Measurements from ENCODE around the gene HSPA13.

The HSPA13 gene

DNA sequence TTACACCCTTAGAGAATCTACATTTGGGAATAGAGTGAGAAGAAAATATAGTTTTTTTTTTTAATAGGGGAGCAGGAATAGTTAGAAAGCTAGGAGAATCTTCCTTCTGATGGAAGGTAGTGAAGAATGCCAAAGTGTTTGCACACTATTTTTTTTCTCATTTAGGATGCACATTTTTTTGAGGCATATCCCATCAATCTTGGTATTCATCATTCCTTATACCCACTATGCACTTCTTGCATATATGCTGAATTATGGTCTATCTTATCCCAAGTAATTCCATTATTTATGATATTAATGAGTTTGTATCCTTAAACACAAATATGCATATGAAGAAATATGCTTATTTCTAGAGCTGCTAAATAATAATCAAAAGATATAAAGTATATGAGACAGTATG lies 28.4 kb downstream of the HSPA13 start:
- Histone ChIP-seq H3K27ac (ENCODE audit: extremely low read depth, low read depth, low read length) (no peak overlapping the region), H3K4me3 (ENCODE audit: low read depth, low read length) (no peak overlapping the region), H3K4me1 (ENCODE audit: control insufficient read depth, insufficient read depth, low read length) (0 out of 2 replicates have a peak, but pooled peaks cover 4% of the 10 kb centered on the region), H3K36me3 (ENCODE audit: control insufficient read depth in 2 of 2, insufficient read depth in 1 of 2, low read length in 2 of 2) (no peaks in the 10 kb centered on the region), H3K9me3 (ENCODE audit: control insufficient read depth, insufficient read depth, low read depth, low read length) (no peaks in the 10 kb centered on the region)
- ChIA-PET CTCF (no interaction called here), POLR2A (no interaction called here)
- TF ChIP-seq ZNF76 (tag by site-specific recombination; IDR thresholded peaks at IDR 0.05; ENCODE audit: borderline replicate concordance, low read depth) (no peak), ZFP3 (tag by site-specific recombination; IDR thresholded peaks at IDR 0.05; ENCODE audit: low read depth) (no peak)

DNA sequence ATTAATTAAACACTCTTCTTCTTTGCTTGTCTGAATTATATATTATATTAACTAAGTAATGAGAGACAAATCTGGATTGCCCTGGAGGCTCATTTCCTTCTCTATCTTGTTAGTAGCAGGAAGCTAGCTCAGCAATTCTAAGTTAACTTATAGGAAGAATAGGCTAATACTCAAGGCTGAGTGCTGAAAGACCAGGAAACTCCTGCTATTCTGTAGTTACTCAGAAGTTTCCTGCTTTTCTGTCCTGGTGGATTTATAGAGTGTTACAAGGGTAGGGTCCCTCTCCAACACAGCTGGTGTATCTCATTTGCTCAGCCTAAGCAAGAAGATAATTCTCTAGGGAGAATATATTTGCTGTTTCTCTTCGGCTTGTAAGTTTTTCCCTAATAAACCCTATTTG lies 29.2 kb downstream of the HSPA13 start:
- ChIA-PET POLR2A (no interaction called here), CTCF (no interaction called here)
- H3K4me1 ChIP-seq (ENCODE audit: control insufficient read depth, insufficient read depth, low read length), result 0 out of 2 replicates have a peak, but pooled peaks cover 2% of the 10 kb centered on the region
- H3K36me3 ChIP-seq (ENCODE audit: control insufficient read depth in 2 of 2, insufficient read depth in 1 of 2, low read length in 2 of 2), result no peaks in the 10 kb centered on the region
- H3K27ac ChIP-seq (ENCODE audit: extremely low read depth, low read depth, low read length), result no peak overlapping the region
- TF ChIP-seq, protein P1, sequence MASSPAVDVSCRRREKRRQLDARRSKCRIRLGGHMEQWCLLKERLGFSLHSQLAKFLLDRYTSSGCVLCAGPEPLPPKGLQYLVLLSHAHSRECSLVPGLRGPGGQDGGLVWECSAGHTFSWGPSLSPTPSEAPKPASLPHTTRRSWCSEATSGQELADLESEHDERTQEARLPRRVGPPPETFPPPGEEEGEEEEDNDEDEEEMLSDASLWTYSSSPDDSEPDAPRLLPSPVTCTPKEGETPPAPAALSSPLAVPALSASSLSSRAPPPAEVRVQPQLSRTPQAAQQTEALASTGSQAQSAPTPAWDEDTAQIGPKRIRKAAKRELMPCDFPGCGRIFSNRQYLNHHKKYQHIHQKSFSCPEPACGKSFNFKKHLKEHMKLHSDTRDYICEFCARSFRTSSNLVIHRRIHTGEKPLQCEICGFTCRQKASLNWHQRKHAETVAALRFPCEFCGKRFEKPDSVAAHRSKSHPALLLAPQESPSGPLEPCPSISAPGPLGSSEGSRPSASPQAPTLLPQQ (tag by site-specific recombination; IDR thresholded peaks at IDR 0.05), result no peak
- TF ChIP-seq ZNF843 (tag by site-specific recombination; IDR thresholded peaks at IDR 0.05), result no peak
- TF ChIP-seq ZNF585B (tag by site-specific recombination; IDR thresholded peaks at IDR 0.05), result no peak
- TF ChIP-seq ZNF560 (tag by site-specific recombination; IDR thresholded peaks at IDR 0.05; ENCODE audit: borderline replicate concordance), result no peak
- TF ChIP-seq, protein P2, sequence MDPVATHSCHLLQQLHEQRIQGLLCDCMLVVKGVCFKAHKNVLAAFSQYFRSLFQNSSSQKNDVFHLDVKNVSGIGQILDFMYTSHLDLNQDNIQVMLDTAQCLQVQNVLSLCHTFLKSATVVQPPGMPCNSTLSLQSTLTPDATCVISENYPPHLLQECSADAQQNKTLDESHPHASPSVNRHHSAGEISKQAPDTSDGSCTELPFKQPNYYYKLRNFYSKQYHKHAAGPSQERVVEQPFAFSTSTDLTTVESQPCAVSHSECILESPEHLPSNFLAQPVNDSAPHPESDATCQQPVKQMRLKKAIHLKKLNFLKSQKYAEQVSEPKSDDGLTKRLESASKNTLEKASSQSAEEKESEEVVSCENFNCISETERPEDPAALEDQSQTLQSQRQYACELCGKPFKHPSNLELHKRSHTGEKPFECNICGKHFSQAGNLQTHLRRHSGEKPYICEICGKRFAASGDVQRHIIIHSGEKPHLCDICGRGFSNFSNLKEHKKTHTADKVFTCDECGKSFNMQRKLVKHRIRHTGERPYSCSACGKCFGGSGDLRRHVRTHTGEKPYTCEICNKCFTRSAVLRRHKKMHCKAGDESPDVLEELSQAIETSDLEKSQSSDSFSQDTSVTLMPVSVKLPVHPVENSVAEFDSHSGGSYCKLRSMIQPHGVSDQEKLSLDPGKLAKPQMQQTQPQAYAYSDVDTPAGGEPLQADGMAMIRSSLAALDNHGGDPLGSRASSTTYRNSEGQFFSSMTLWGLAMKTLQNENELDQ (tag by site-specific recombination; IDR thresholded peaks at IDR 0.05; ENCODE audit: low read depth), result no peak
- TF ChIP-seq, protein P3, sequence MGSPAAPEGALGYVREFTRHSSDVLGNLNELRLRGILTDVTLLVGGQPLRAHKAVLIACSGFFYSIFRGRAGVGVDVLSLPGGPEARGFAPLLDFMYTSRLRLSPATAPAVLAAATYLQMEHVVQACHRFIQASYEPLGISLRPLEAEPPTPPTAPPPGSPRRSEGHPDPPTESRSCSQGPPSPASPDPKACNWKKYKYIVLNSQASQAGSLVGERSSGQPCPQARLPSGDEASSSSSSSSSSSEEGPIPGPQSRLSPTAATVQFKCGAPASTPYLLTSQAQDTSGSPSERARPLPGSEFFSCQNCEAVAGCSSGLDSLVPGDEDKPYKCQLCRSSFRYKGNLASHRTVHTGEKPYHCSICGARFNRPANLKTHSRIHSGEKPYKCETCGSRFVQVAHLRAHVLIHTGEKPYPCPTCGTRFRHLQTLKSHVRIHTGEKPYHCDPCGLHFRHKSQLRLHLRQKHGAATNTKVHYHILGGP (tag by site-specific recombination; IDR thresholded peaks at IDR 0.05), result no peak
- TF ChIP-seq ZNF24 (tag by site-specific recombination; IDR thresholded peaks at IDR 0.05), result no peak
- no peak for TF ChIP-seq YY1 (tag by site-specific recombination; IDR thresholded peaks at IDR 0.05)
- no peak for TF ChIP-seq ZEB2 (tag by site-specific recombination; IDR thresholded peaks at IDR 0.05)
- no peak overlapping the region for H3K4me3 ChIP-seq (ENCODE audit: low read depth, low read length)
- no peaks in the 10 kb centered on the region for H3K9me3 ChIP-seq (ENCODE audit: control insufficient read depth, insufficient read depth, low read depth, low read length)

DNA sequence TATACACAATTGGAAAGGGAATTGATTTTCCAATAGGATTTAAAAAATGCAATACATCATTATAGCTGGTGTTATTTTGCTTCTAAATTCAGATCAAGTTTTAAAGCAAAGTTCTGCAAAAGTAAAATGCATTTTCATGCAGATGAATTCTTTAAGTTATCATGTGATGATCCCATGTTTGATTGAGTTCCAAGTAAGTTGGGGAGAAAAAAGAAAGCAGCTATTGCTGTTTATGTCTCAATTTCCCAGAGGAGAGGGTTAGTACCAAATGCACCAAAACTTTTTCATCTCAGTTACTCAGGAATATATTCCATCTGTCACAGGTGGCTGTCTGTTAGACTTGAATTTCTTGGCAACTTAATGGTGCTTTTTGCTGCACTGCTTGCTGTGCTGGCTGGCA lies 29.7 kb downstream of the HSPA13 start:
- Histone ChIP-seq H3K4me1 (ENCODE audit: control insufficient read depth, insufficient read depth, low read length) (no peaks in the 10 kb centered on the region), H3K27ac (ENCODE audit: extremely low read depth, low read depth, low read length) (no peak overlapping the region), H3K4me3 (ENCODE audit: low read depth, low read length) (no peak overlapping the region), H3K9me3 (ENCODE audit: control insufficient read depth, insufficient read depth, low read depth, low read length) (no peaks in the 10 kb centered on the region), H3K36me3 (ENCODE audit: control insufficient read depth in 2 of 2, insufficient read depth in 1 of 2, low read length in 2 of 2) (no peaks in the 10 kb centered on the region)
- ChIA-PET CTCF (no interaction called here), POLR2A (no interaction called here)
- TF ChIP-seq ZBTB17 (tag by site-specific recombination; IDR thresholded peaks at IDR 0.05) (no peak), ZNF114 (tag by site-specific recombination; IDR thresholded peaks at IDR 0.05) (no peak), ZNF335 (tag by site-specific recombination; conservative IDR thresholded peaks at IDR 0.05) (no peak), SALL2 (tag by site-specific recombination; IDR thresholded peaks at IDR 0.05; ENCODE audit: borderline replicate concordance) (no peak), ZNF211 (tag by site-specific recombination; IDR thresholded peaks at IDR 0.05; ENCODE audit: low read depth) (no peak), ZBTB7A (tag by site-specific recombination; IDR thresholded peaks at IDR 0.05; ENCODE audit: low read depth) (no peak), PRDM1 (tag by site-specific recombination; IDR thresholded peaks at IDR 0.05) (no peak), HOXC10 (CRISPR knock-in tag; IDR thresholded peaks at IDR 0.05) (no peak), ZNF558 (tag by site-specific recombination; IDR thresholded peaks at IDR 0.05) (no peak)
- TF ChIP-seq, protein P4, sequence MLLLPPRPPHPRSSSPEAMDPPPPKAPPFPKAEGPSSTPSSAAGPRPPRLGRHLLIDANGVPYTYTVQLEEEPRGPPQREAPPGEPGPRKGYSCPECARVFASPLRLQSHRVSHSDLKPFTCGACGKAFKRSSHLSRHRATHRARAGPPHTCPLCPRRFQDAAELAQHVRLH (tag by site-specific recombination; IDR thresholded peaks at IDR 0.05), result no peak
- TF ChIP-seq, protein P5, sequence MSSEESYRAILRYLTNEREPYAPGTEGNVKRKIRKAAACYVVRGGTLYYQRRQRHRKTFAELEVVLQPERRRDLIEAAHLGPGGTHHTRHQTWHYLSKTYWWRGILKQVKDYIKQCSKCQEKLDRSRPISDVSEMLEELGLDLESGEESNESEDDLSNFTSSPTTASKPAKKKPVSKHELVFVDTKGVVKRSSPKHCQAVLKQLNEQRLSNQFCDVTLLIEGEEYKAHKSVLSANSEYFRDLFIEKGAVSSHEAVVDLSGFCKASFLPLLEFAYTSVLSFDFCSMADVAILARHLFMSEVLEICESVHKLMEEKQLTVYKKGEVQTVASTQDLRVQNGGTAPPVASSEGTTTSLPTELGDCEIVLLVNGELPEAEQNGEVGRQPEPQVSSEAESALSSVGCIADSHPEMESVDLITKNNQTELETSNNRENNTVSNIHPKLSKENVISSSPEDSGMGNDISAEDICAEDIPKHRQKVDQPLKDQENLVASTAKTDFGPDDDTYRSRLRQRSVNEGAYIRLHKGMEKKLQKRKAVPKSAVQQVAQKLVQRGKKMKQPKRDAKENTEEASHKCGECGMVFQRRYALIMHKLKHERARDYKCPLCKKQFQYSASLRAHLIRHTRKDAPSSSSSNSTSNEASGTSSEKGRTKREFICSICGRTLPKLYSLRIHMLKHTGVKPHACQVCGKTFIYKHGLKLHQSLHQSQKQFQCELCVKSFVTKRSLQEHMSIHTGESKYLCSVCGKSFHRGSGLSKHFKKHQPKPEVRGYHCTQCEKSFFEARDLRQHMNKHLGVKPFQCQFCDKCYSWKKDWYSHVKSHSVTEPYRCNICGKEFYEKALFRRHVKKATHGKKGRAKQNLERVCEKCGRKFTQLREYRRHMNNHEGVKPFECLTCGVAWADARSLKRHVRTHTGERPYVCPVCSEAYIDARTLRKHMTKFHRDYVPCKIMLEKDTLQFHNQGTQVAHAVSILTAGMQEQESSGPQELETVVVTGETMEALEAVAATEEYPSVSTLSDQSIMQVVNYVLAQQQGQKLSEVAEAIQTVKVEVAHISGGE (tag by site-specific recombination; conservative IDR thresholded peaks at IDR 0.05; ENCODE audit: low read depth), result no peak
- TF ChIP-seq, protein P6, sequence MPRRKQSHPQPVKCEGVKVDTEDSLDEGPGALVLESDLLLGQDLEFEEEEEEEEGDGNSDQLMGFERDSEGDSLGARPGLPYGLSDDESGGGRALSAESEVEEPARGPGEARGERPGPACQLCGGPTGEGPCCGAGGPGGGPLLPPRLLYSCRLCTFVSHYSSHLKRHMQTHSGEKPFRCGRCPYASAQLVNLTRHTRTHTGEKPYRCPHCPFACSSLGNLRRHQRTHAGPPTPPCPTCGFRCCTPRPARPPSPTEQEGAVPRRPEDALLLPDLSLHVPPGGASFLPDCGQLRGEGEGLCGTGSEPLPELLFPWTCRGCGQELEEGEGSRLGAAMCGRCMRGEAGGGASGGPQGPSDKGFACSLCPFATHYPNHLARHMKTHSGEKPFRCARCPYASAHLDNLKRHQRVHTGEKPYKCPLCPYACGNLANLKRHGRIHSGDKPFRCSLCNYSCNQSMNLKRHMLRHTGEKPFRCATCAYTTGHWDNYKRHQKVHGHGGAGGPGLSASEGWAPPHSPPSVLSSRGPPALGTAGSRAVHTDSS (tag by site-specific recombination; IDR thresholded peaks at IDR 0.05), result no peak

Data from HEK293 (cell line).